ENCODE measurements around the gene PIGZ. TPM values are rescaled to one million over a fixed set of nuclear protein-coding genes. Genes with fewer than 3 reads are reported as not detected.

Gene PIGZ
- total and polyA plus RNA-seq, 10 donors = 2.0 to 5.1 (median 2.5) TPM

- Histone ChIP-seq H3K4me3 (no peak overlapping the region), H3K27me3 (replicated peaks in 1 of 7) (no peaks in the 10 kb centered on the region), H3K9me3 (no peaks in the 10 kb centered on the region), H3K27ac (no peak overlapping the region), H3K4me1 (peaks cover 0 to 12% (median 6%) of the 10 kb centered on the region in 6 donors), H3K36me3 (peaks cover 0 to 99% (median 37%) of the 10 kb centered on the region in 6 donors)
- WGBS, 5 donors = 84 to 89% (median 88%) methylated on average over 7 of the region's 7 CpGs
- no peak for DNase-seq
- TF ChIP-seq POLR2AphosphoS5 (IDR thresholded peaks at IDR 0.05) (peak in 1 of 3 donors; percentile 7), POLR2A (IDR thresholded peaks at IDR 0.05) (no peak)
- intact Hi-C loops (cut with DNase I; ENCODE audit: low total_unique reads) = no loop called here
These were observed 40.8 kb downstream of the PIGZ start for GRCh38 chr3:196927571-196928453.

GRCh38 chr3:196920733-196921132, 47.9 kb downstream of the PIGZ start:
- TF ChIP-seq POLR2AphosphoS5 (IDR thresholded peaks at IDR 0.05) = no peak
- no peak for TF ChIP-seq POLR2A (IDR thresholded peaks at IDR 0.05)
- TF ChIP-seq CTCF (IDR thresholded peaks at IDR 0.05 in 8 of 11, conservative IDR thresholded peaks at IDR 0.05 in 3 of 11) = no peak
- 49 to 59% (median 52%) methylated on average over 2 of the region's 2 CpGs for WGBS, 5 donors
- H3K4me1 ChIP-seq = peaks cover 0 to 14% (median 3%) of the 10 kb centered on the region in 6 donors
- intact Hi-C loops (cut with DNase I; ENCODE audit: low total_unique reads) = no loop called here
- H3K9me3 ChIP-seq = peaks cover 0 to 24% (median 17%) of the 10 kb centered on the region in 8 donors
- DNase-seq = no peak
- peaks cover 0 to 66% (median 19%) of the 10 kb centered on the region in 6 donors for H3K36me3 ChIP-seq
- H3K27me3 ChIP-seq (replicated peaks in 1 of 7) = no peaks in the 10 kb centered on the region
- peak overlapping the region in 3 of 8 donors; percentile 11 to 32 (median 16) for H3K27ac ChIP-seq
- H3K4me3 ChIP-seq = no peak overlapping the region

- Histone ChIP-seq H3K36me3 (peaks cover 0 to 63% (median 29%) of the 10 kb centered on the region in 6 donors), H3K4me3 (no peak overlapping the region), H3K27ac (no peak overlapping the region), H3K27me3 (replicated peaks in 1 of 7) (no peaks in the 10 kb centered on the region), H3K4me1 (peaks cover 0 to 14% (median 3%) of the 10 kb centered on the region in 6 donors), H3K9me3 (peaks cover 0 to 24% (median 17%) of the 10 kb centered on the region in 8 donors)
- 91 to 97% (median 93%) methylated on average over 2 of the region's 2 CpGs for WGBS, 5 donors
- DNase-seq = no peak
- TF ChIP-seq POLR2AphosphoS5 (IDR thresholded peaks at IDR 0.05) (no peak), CTCF (IDR thresholded peaks at IDR 0.05 in 8 of 11, conservative IDR thresholded peaks at IDR 0.05 in 3 of 11) (no peak), POLR2A (IDR thresholded peaks at IDR 0.05) (no peak)
- intact Hi-C loops (cut with DNase I; ENCODE audit: low total_unique reads) = no loop called here
These were observed 49.7 kb downstream of the PIGZ start for GRCh38 chr3:196918968-196919367.

GRCh38 chr3:196916995-196917394, 51.6 kb downstream of the PIGZ start:
- 96 to 100% (median 98%) methylated on average over 3 of the region's 3 CpGs for WGBS, 5 donors
- no peak overlapping the region for H3K4me3 ChIP-seq
- no peaks in the 10 kb centered on the region for H3K27me3 ChIP-seq (replicated peaks in 1 of 7)
- intact Hi-C loops (cut with DNase I; ENCODE audit: low total_unique reads) = no loop called here
- H3K36me3 ChIP-seq = peaks cover 0 to 47% (median 20%) of the 10 kb centered on the region in 6 donors
- no peak overlapping the region for H3K27ac ChIP-seq
- TF ChIP-seq POLR2A (IDR thresholded peaks at IDR 0.05) (no peak), POLR2AphosphoS5 (IDR thresholded peaks at IDR 0.05) (no peak), CTCF (IDR thresholded peaks at IDR 0.05 in 8 of 11, conservative IDR thresholded peaks at IDR 0.05 in 3 of 11) (no peak)
- H3K9me3 ChIP-seq = peaks cover 0 to 24% (median 17%) of the 10 kb centered on the region in 8 donors
- no peak for DNase-seq
- H3K4me1 ChIP-seq = peaks cover 0 to 14% (median 3%) of the 10 kb centered on the region in 6 donors
